GM23338 (cell line): ENCODE results near the gene OR5B12. TPM values are rescaled to one million over a fixed set of nuclear protein-coding genes. Genes with fewer than 3 reads are reported as not detected.

Experiments
- ATAC-seq: fragments of 200-7000 bp; cut with Tn5 transposase; 3 replicates; pipeline ENCODE4 v1.9.1; 2020
- DNase-seq: peaks from one replicate; pipeline ENCODE4 v3.0.0-alpha.2; 2015; ENCODE audit warnings: low spot score
- H2AFZ ChIP-seq: fragments of 200-600 bp; sonication (generic); 2 replicates; pipeline ENCODE4 v1.8.0; 2016; ENCODE audit warnings: antibody characterized with exemption, mild to moderate bottlenecking, moderate library complexity
- H3F3A ChIP-seq: fragments of 200-600 bp; sonication (generic); replicated peaks from 2 replicates; pipeline ENCODE4 v1.8.0; 2017; ENCODE audit warnings: antibody characterized with exemption, mixed run types, low read depth
- H3K27ac ChIP-seq: fragments of 200-600 bp; sonication (generic); 2 replicates; pipeline ENCODE4 v1.6.1; 2016; ENCODE audit warnings: low read depth
- H3K27me3 ChIP-seq: fragments of 200-600 bp; sonication (generic); 2 replicates; pipeline ENCODE4 v1.8.0; 2016; ENCODE audit warnings: mild to moderate bottlenecking, mixed run types, moderate library complexity; ENCODE audit not compliant: insufficient read depth
- H3K36me3 ChIP-seq: fragments of 200-600 bp; sonication (generic); 2 replicates; pipeline ENCODE4 v1.8.0; 2016; ENCODE audit warnings: mild to moderate bottlenecking; ENCODE audit not compliant: insufficient read depth
- H3K4me1 ChIP-seq: fragments of 200-600 bp; sonication (generic); 2 replicates; pipeline ENCODE4 v1.8.0; 2016; ENCODE audit warnings: mild to moderate bottlenecking, moderate library complexity; ENCODE audit not compliant: insufficient read depth
- H3K4me2 ChIP-seq: fragments of 200-600 bp; sonication (generic); 2 replicates; pipeline ENCODE4 v1.7.1; 2017; ENCODE audit warnings: mixed run types
- H3K4me3 ChIP-seq: fragments of 200-600 bp; sonication (generic); 2 replicates; pipeline ENCODE4 v1.6.1; 2016; ENCODE audit warnings: mixed run types
- H3K79me2 ChIP-seq: fragments of 200-600 bp; sonication (generic); replicated peaks from 2 replicates; pipeline ENCODE4 v1.8.0; 2017; ENCODE audit warnings: mild to moderate bottlenecking; ENCODE audit not compliant: insufficient read depth
- H3K9me2 ChIP-seq: fragments of 200-600 bp; sonication (generic); 2 replicates; pipeline ENCODE4 v1.8.0; 2017; ENCODE audit not compliant: insufficient read depth
- H4K20me1 ChIP-seq: fragments of 200-600 bp; sonication (generic); replicated peaks from 2 replicates; pipeline ENCODE4 v1.8.0; 2017; ENCODE audit warnings: mild to moderate bottlenecking; ENCODE audit not compliant: insufficient read depth
- H3K27ac Mint-ChIP-seq: 2 replicates; pipeline ENCODE4 v1.8.0; 2020; ENCODE audit warnings: inconsistent platforms, mild to moderate bottlenecking, moderate library complexity, mixed read lengths
- H3K27me3 Mint-ChIP-seq: 3 replicates; pipeline ENCODE4 v1.8.0; 2022; ENCODE audit warnings: low read depth, mild to moderate bottlenecking, moderate library complexity, mixed read lengths, inconsistent platforms; ENCODE audit not compliant: insufficient read depth, poor library complexity
- H3K36me3 Mint-ChIP-seq: 3 replicates; pipeline ENCODE4 v1.8.0; 2021; ENCODE audit warnings: low read depth, mild to moderate bottlenecking, inconsistent platforms, moderate library complexity, mixed read lengths
- H3K4me1 Mint-ChIP-seq: 3 replicates; pipeline ENCODE4 v1.8.0; 2020; ENCODE audit warnings: mild to moderate bottlenecking, inconsistent platforms, mixed read lengths
- H3K4me3 Mint-ChIP-seq: 3 replicates; pipeline ENCODE4 v1.8.0; 2021; ENCODE audit warnings: moderate library complexity, mild to moderate bottlenecking, inconsistent platforms, mixed read lengths
- H3K9me3 Mint-ChIP-seq: 3 replicates; pipeline ENCODE4 v1.8.0; 2020; ENCODE audit warnings: moderate library complexity, mild to moderate bottlenecking, inconsistent platforms, mixed read lengths
- CREB1 ChIP-seq: fragments of 250-450 bp; sonication (Bioruptor Pico); IDR thresholded peaks from 2 replicates; pipeline ENCODE4 v1.5.0; 2020; ENCODE audit warnings: low read depth, mild to moderate bottlenecking, moderate library complexity
- CTCF ChIP-seq, 2 experiments: fragments of 200-600 bp in 1 of 2; sonication (generic) in 1 of 2; conservative IDR thresholded peaks; 2 replicates each; pipeline versions ENCODE4 v1.5.1 to v1.6.1; 2016 to 2017; ENCODE audit warnings: antibody characterized with exemption in 2 of 2, low read depth in 2 of 2, mild to moderate bottlenecking in 2 of 2, moderate library complexity in 1 of 2
- ETS1 ChIP-seq: IDR thresholded peaks from 2 replicates; pipeline ENCODE4 v1.6.1; 2016; ENCODE audit warnings: antibody characterized with exemption
- EZH2 ChIP-seq: fragments of 200-600 bp; sonication (generic); IDR thresholded peaks from one replicate; pipeline ENCODE4 v1.8.0; 2017; ENCODE audit warnings: antibody characterized with exemption, mild to moderate bottlenecking, low read depth; ENCODE audit not compliant: unreplicated experiment
- EZH2phosphoT487 ChIP-seq: fragments of 200-600 bp; sonication (generic); IDR thresholded peaks from one replicate; pipeline ENCODE4 v1.8.1; 2018; ENCODE audit warnings: antibody characterized with exemption; ENCODE audit not compliant: unreplicated experiment
- JUNB ChIP-seq: IDR thresholded peaks from one replicate; pipeline ENCODE4 v1.6.1; 2016; ENCODE audit warnings: antibody characterized with exemption; ENCODE audit not compliant: unreplicated experiment
- NANOG ChIP-seq: IDR thresholded peaks from 2 replicates; pipeline ENCODE4 v1.6.1; 2016; ENCODE audit warnings: antibody characterized with exemption, borderline replicate concordance
- POLR2AphosphoS5 ChIP-seq: IDR thresholded peaks from 2 replicates; pipeline ENCODE4 v1.6.1; 2016; ENCODE audit warnings: antibody characterized with exemption, low read depth
- STAT1 ChIP-seq: IDR thresholded peaks from one replicate; pipeline ENCODE4 v1.6.1; 2016; ENCODE audit warnings: antibody characterized with exemption; ENCODE audit not compliant: unreplicated experiment
- ZNF114 ChIP-seq: fragments of 250-450 bp; sonication (Bioruptor Pico); IDR thresholded peaks from 2 replicates; pipeline ENCODE4 v1.5.0; 2020; ENCODE audit warnings: mild to moderate bottlenecking, moderate library complexity
- ZNF331 ChIP-seq: fragments of 250-450 bp; sonication (Bioruptor Pico); IDR thresholded peaks from 2 replicates; pipeline ENCODE4 v1.5.0; 2020; ENCODE audit warnings: low read depth, mild to moderate bottlenecking, moderate library complexity
- ZNF462 ChIP-seq: fragments of 250-450 bp; sonication (Bioruptor Pico); IDR thresholded peaks from 2 replicates; pipeline ENCODE4 v1.5.0; 2020; ENCODE audit warnings: mild to moderate bottlenecking, moderate library complexity
- polyA plus RNA-seq: library from polyadenylated mRNA; unstranded; fragments of >200 nt; fragmentation: Nextera tagmentation; extraction: Ambion mirVana; gene quantifications from 2 replicates; pipeline ENCODE4 v1.2.1, GENCODE V29; 2016
- total RNA-seq: library from RNA; depleted of rRNA; stranded (reverse); fragments of >200 nt; shearing (Covaris generic); gene quantifications from 2 replicates; pipeline ENCODE4 v1.2.3, GENCODE V29; 2014

The OR5B12 gene
- total and polyA plus RNA-seq, 2 experiments from 2014 or later = not detected

GRCh38 chr11:58446294-58446693 is 4.3 kb upstream of the OR5B12 start (continued):
- no peak for TF ChIP-seq CREB1 (CRISPR knock-in tag)
- no peak for TF ChIP-seq ETS1
- TF ChIP-seq NANOG = no peak
- TF ChIP-seq EZH2phosphoT487 = no peak
- no peak for TF ChIP-seq STAT1
- no peak for TF ChIP-seq ZNF114 (CRISPR knock-in tag)
- no peak for TF ChIP-seq EZH2

GRCh38 chr11:58444300-58444699 is 2.3 kb upstream of the OR5B12 start:
- Histone ChIP-seq H3F3A (no peaks in the 10 kb centered on the region), H3K4me2 (no peak overlapping the region), H3K27ac (no peak overlapping the region), H3K79me2 (no peaks in the 10 kb centered on the region), H3K27me3 (no peaks in the 10 kb centered on the region), H3K4me3 (no peak overlapping the region), H4K20me1 (no peaks in the 10 kb centered on the region), H3K36me3 (no peaks in the 10 kb centered on the region), H2AFZ (no peak overlapping the region), H3K9me2 (peaks cover 14% of the 10 kb centered on the region; the same call in 1 of the 2 replicates), H3K4me1 (no peaks in the 10 kb centered on the region)
- no peak for ATAC-seq
- Mint-ChIP-seq H3K9me3 (peaks cover 32% of the 10 kb centered on the region), H3K36me3 (peaks cover 7% of the 10 kb centered on the region), H3K4me3 (no peak overlapping the region), H3K27ac (no peak overlapping the region), H3K27me3 (no peaks in the 10 kb centered on the region), H3K4me1 (no peaks in the 10 kb centered on the region)
- DNase-seq = no peak
- TF ChIP-seq POLR2AphosphoS5 (no peak), EZH2 (no peak), NANOG (no peak), ZNF462 (CRISPR knock-in tag) (no peak), CREB1 (CRISPR knock-in tag) (no peak), EZH2phosphoT487 (no peak), STAT1 (no peak), ETS1 (no peak), ZNF114 (CRISPR knock-in tag) (no peak), ZNF331 (no peak), JUNB (no peak), CTCF (conservative IDR thresholded peaks at IDR 0.05; ENCODE audit: low read depth in 2 of 2) (no peak)
